Tracheal epithelial cell (primary cell): ENCODE data around the gene TTC19. TPM values are rescaled to one million over a fixed set of nuclear protein-coding genes. Genes with fewer than 3 reads are reported as not detected.

Source experiments
- total RNA-seq: library from RNA; depleted of rRNA; stranded (reverse); fragments of >200 nt; gene quantifications from 2 replicates; pipeline ENCODE4 v1.2.1, GENCODE V29; 2014

Gene TTC19
- total RNA-seq = 50.1 and 106 TPM in 2 replicates

GRCh38 chr17:15999141-15999973 lies at the start of gene TTC19, which contains the start of gene ZSWIM7:
Gene TTC19 (plus strand): TSS chr17:15999824. CDS start chr17:15999849, 25 bp downstream.
Gene ZSWIM7 (minus strand): TSS chr17:15999704. CDS start chr17:15999594, 110 bp downstream.

Other genes with a start within 250 kb of the TTC19 start
- gene ADORA2B, start 54.7 kb upstream of the TTC19 start, total RNA-seq = 34.7 and 45.6 TPM in 2 replicates
- gene ZSWIM7, start 120 bp upstream of the TTC19 start, total RNA-seq = 18.5 and 18.6 TPM in 2 replicates
- 41.7 and 56.9 TPM in 2 replicates for gene NCOR1, start 215.7 kb downstream of the TTC19 start, total RNA-seq
- 13.7 and 23.2 TPM in 2 replicates for gene PIGL, start 217.4 kb downstream of the TTC19 start, total RNA-seq